HG03378 (cell line): ENCODE data around the gene EMP3.
"Not testable (repeated sequence)": the region's sequence is repeated elsewhere in the genome, so short reads cannot be mapped to it uniquely, and the experiment has no call there.

ENCODE experiments used
- ATAC-seq: cut with Tn5 transposase; IDR thresholded peaks from one replicate; pipeline ENCODE4 v1.9.1; 2021; ENCODE audit warnings: mild to moderate bottlenecking, moderate library complexity; ENCODE audit not compliant: unreplicated experiment

The EMP3 gene

GRCh38 chr19:48325265-48325910, at the start of gene EMP3:
EMP3 (plus strand) TSS chr19:48325552; CDS start chr19:48326845, 1,293 bp downstream.
- ATAC-seq, result no peak

GRCh38 chr19:48279747-48280146, 45.6 kb upstream of the EMP3 start:
- no peak for ATAC-seq

GRCh38 chr19:48283908-48284307, 41.4 kb upstream of the EMP3 start:
- no peak for ATAC-seq

GRCh38 chr19:48284896-48285295, 40.5 kb upstream of the EMP3 start:
- ATAC-seq, result no peak

- ATAC-seq, result no peak
Observed at GRCh38 chr19:48287748-48288147, 37.6 kb upstream of the EMP3 start.

GRCh38 chr19:48290401-48290770, 35.0 kb upstream of the EMP3 start:
- ATAC-seq, result no peak

GRCh38 chr19:48290771-48291488, 34.4 kb upstream of the EMP3 start:
- ATAC-seq, result no peak

GRCh38 chr19:48291489-48291815, 33.9 kb upstream of the EMP3 start:
- not testable (repeated sequence) for ATAC-seq

- ATAC-seq, result no peak
Observed at GRCh38 chr19:48292798-48293197, 32.6 kb upstream of the EMP3 start.

- no peak for ATAC-seq
Observed at GRCh38 chr19:48295458-48295857, 29.9 kb upstream of the EMP3 start.

GRCh38 chr19:48296963-48297734, 28.2 kb upstream of the EMP3 start:
- ATAC-seq, result no peak

- no peak for ATAC-seq
Observed at GRCh38 chr19:48297975-48298374, 27.4 kb upstream of the EMP3 start.

- no peak for ATAC-seq
Observed at GRCh38 chr19:48301886-48302599, 23.3 kb upstream of the EMP3 start.

- no peak for ATAC-seq
Observed at GRCh38 chr19:48302600-48302959, 22.8 kb upstream of the EMP3 start.

- ATAC-seq, result no peak
Observed at GRCh38 chr19:48303367-48303766, 22.0 kb upstream of the EMP3 start.

GRCh38 chr19:48303866-48304265, 21.5 kb upstream of the EMP3 start:
- no peak for ATAC-seq

- no peak for ATAC-seq
Observed at GRCh38 chr19:48308631-48309586, 16.4 kb upstream of the EMP3 start.

GRCh38 chr19:48309731-48310130, 15.6 kb upstream of the EMP3 start:
- not testable (repeated sequence) for ATAC-seq

- ATAC-seq, result no peak
Observed at GRCh38 chr19:48310227-48310626, 15.1 kb upstream of the EMP3 start.

GRCh38 chr19:48311384-48311783, 14.0 kb upstream of the EMP3 start:
- ATAC-seq, result no peak
